Pancreas (tissue), 10 donors: Measurements from ENCODE around the gene PEX6. TPM values are rescaled to one million over a fixed set of nuclear protein-coding genes. Genes with fewer than 3 reads are reported as not detected.

ENCODE experiments used
- ATAC-seq, 4 donors: fragments of 200-7000 bp; cut with Tn5 transposase; one replicate each; pipeline versions ENCODE4 v1.8.0 to v1.9.1; 2020; ENCODE audit warnings: mild to moderate bottlenecking in 4 of 4, moderate library complexity in 4 of 4
- DNase-seq, 6 donors: peaks; one replicate each; pipeline ENCODE4 v3.0.0-alpha.2; 2020
- FAIRE-seq: peaks from 2 replicates; lab custom pipeline; 2012; peaks lifted over from hg19 to GRCh38; lab: Jason Lieb, UNC
- H3K27ac ChIP-seq, 4 donors: fragments of 200-600 bp; sonication (generic); 1 replicate in 3 of 4; 2 replicates in 1 of 4; pipeline versions ENCODE4 v1.5.0 to v1.8.0; 2020
- H3K27me3 ChIP-seq, 4 donors: fragments of 200-600 bp; one replicate each; pipeline ENCODE4 v1.8.0; 2021
- H3K36me3 ChIP-seq, 3 donors: fragments of 200-600 bp; sonication (generic) in 1 of 3; one replicate each; pipeline versions ENCODE4 v1.5.0 to v1.8.0; 2020 to 2021
- H3K4me1 ChIP-seq, 3 donors: fragments of 200-600 bp; one replicate each; pipeline ENCODE4 v1.8.0; 2021
- H3K4me3 ChIP-seq, 4 donors: fragments of 200-600 bp; sonication (generic) in 2 of 4; one replicate each; pipeline versions ENCODE4 v1.5.0 to v1.8.0; 2020 to 2021
- H3K9me3 ChIP-seq, 4 donors: fragments of 200-600 bp; one replicate each; pipeline ENCODE4 v1.8.0; 2021
- WGBS, 2 donors: extraction: QIAGEN DNeasy Blood & Tissue Kit; methylation state at CpG; one replicate each; pipeline ENCODE4 v1.1.7; 2013; 5-methylcytosine and 5-hydroxymethylcytosine counted together
- intact Hi-C, 3 donors: fragments of 100-400 bp; cut with DNase I; formaldehyde crosslinking; loops; one replicate each; pipeline versions ENCODE4 v1.11.1 to v1.14.2; 2022
- polyA plus RNA-seq, 2 donors: library from polyadenylated mRNA; stranded (reverse); fragments of 200-250 nt; gene quantifications; one replicate each; pipeline ENCODE4 v1.2.3, GENCODE V29; 2013
- total RNA-seq, 6 donors: library from RNA; stranded (reverse); fragmentation: NEBNext Ultra II Directional in 4 of 6; extraction: Animal tissue kit (Norgen Biotek cat#: 25700) in 4 of 6; gene quantifications; one replicate each; pipeline versions ENCODE4 v1.2.1 to v1.2.4, GENCODE V29; 2021 to 2023
- TF ChIP-seq, protein P1 (sequence below), 4 donors: fragments of 200-600 bp; sonication (generic) in 3 of 4; IDR thresholded peaks; one replicate each; pipeline versions ENCODE4 v1.5.0 to v1.8.0; 2021; ENCODE audit warnings: antibody characterized with exemption in 4 of 4
- donor health status: healthy with polysubstance abuse.
- donor health status: DM: no; HTN: no; CAD: no; lungs with moderate emphysema.
- donor health status: DM: no; HTN: no; CAD: no.
- donor health status: control.
- donor health status: control.
- donor health status: Bipolar disorder and iron deficiency.
- donor health status: DM: yes; HTN: yes; CAD: no.
- donor health status: DM: no; HTN: no; CAD: no.
- donor health status: DM: no; HTN: no; CAD: no.
- donor health status: DM: yes; HTN: yes; CAD: no.

The PEX6 gene, protein sequence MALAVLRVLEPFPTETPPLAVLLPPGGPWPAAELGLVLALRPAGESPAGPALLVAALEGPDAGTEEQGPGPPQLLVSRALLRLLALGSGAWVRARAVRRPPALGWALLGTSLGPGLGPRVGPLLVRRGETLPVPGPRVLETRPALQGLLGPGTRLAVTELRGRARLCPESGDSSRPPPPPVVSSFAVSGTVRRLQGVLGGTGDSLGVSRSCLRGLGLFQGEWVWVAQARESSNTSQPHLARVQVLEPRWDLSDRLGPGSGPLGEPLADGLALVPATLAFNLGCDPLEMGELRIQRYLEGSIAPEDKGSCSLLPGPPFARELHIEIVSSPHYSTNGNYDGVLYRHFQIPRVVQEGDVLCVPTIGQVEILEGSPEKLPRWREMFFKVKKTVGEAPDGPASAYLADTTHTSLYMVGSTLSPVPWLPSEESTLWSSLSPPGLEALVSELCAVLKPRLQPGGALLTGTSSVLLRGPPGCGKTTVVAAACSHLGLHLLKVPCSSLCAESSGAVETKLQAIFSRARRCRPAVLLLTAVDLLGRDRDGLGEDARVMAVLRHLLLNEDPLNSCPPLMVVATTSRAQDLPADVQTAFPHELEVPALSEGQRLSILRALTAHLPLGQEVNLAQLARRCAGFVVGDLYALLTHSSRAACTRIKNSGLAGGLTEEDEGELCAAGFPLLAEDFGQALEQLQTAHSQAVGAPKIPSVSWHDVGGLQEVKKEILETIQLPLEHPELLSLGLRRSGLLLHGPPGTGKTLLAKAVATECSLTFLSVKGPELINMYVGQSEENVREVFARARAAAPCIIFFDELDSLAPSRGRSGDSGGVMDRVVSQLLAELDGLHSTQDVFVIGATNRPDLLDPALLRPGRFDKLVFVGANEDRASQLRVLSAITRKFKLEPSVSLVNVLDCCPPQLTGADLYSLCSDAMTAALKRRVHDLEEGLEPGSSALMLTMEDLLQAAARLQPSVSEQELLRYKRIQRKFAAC
- total RNA-seq (10 to 100 TPM; 11.4 to 24.3 (median 16.5) TPM), polyA plus RNA-seq (10 to 100 TPM; 17.5 to 20.9 TPM)

DNA sequence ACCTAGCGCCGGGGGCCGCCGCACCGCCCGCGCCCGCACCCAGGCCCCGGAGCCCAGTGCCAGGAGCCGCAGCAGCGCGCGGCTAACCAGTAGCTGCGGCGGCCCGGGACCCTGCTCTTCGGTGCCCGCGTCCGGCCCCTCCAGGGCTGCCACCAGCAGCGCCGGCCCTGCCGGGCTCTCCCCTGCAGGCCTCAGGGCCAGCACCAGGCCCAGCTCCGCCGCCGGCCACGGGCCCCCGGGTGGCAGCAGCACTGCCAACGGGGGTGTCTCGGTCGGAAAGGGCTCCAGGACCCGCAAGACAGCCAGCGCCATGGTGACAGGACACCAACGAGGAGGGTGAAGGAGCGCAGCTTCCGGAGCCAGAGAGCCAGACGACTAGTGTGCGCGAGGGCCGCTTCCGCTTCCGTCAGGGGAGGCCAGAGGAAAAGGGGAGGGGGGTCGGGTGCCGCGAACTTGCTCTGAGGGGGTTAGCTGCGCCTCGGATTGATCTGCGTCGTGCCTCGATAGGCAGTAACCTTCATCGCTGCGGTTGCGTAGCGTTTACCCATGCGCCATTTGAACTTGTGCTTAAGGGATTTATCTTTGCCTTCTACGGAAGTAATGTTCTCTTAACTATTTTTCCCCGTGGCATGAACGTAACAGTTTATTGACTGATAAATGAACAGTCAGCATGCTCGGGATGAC is at the start of gene PEX6:
TSS of gene PEX6 (minus strand) at position 343 of the 684 bp plus-strand sequence. CDS start at position 312, 31 bp downstream.
- intact Hi-C loops, result no loop called here
- Histone ChIP-seq H3K27me3 (no peaks in the 10 kb centered on the region), H3K36me3 (no peaks in the 10 kb centered on the region), H3K4me1 (peaks cover 0 to 22% (median 0%) of the 10 kb centered on the region in 3 donors), H3K9me3 (no peaks in the 10 kb centered on the region), H3K27ac (peak within 1 kb of the TSS; percentile 70 to 91 (median 74)), H3K4me3 (peak within 1 kb of the TSS; percentile 70 to 95 (median 84))
- ATAC-seq, result peak; percentile 92 to 95 (median 94)
- TF ChIP-seq, protein P1, sequence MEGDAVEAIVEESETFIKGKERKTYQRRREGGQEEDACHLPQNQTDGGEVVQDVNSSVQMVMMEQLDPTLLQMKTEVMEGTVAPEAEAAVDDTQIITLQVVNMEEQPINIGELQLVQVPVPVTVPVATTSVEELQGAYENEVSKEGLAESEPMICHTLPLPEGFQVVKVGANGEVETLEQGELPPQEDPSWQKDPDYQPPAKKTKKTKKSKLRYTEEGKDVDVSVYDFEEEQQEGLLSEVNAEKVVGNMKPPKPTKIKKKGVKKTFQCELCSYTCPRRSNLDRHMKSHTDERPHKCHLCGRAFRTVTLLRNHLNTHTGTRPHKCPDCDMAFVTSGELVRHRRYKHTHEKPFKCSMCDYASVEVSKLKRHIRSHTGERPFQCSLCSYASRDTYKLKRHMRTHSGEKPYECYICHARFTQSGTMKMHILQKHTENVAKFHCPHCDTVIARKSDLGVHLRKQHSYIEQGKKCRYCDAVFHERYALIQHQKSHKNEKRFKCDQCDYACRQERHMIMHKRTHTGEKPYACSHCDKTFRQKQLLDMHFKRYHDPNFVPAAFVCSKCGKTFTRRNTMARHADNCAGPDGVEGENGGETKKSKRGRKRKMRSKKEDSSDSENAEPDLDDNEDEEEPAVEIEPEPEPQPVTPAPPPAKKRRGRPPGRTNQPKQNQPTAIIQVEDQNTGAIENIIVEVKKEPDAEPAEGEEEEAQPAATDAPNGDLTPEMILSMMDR (IDR thresholded peaks at IDR 0.05), result no peak
- no peak for FAIRE-seq
- DNase-seq, result peak; percentile 86 to 96 (median 89)
- 0 to 1% methylated on average over 56 to 59 of the region's 59 CpGs for WGBS, 2 donors

DNA sequence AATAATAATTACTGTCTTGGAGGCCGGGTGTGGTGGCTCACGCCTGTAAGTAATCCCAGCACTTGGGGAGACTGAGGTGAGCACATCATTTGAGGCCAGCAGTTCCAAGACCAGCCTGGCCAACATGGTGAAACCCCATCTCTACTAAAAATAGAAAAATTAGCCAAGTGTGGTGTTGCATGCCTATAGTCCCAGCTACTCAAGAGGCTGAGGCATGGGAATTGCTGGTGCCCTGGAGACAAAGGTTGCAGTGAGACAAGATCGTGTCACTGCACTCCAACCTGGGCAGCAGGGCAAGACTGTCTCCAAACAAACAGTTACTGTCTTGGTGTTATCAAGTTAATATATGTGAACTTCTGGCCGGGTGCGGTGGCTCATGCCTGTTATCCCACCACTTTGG is 47.4 kb upstream of the PEX6 start:
- FAIRE-seq (no peak), ATAC-seq (no peak), DNase-seq (peak in 1 of 6 donors; percentile 5)
- WGBS, 2 donors, result 91 to 97% methylated on average over 5 of the region's 5 CpGs
- H3K4me3 ChIP-seq, result no peak overlapping the region
- intact Hi-C loops, result no loop called here
- H3K27ac ChIP-seq, result no peak overlapping the region
- no peaks in the 10 kb centered on the region for H3K27me3 ChIP-seq
- TF ChIP-seq, protein P1 (IDR thresholded peaks at IDR 0.05), result no peak
- no peaks in the 10 kb centered on the region for H3K9me3 ChIP-seq
- H3K36me3 ChIP-seq, result peaks cover 8 to 53% (median 17%) of the 10 kb centered on the region in 3 donors
- H3K4me1 ChIP-seq, result peaks cover 0 to 13% (median 3%) of the 10 kb centered on the region in 3 donors

DNA sequence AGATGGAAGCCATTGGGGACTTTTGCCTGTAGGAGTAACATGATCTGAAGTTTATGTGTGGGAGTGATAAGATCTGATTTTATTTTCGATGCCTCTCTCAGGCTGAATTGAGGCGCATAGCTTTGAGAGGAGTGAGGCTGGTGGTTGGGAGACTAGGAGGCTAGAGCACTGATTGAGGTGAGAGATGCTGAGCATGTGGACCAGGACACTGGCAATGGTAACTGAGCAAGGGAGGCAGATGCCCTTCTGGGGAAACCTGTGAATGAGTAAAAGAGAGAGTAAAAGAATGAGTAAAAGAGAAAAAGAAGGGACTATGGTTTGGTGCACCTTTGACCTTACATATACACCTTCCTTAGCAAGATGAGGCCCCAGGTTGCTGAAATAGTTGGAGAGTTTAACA is 45.5 kb upstream of the PEX6 start:
- intact Hi-C loops, result no loop called here
- H3K36me3 ChIP-seq, result peaks cover 8 to 44% (median 17%) of the 10 kb centered on the region in 3 donors
- DNase-seq, result no peak

More for the DNA sequence above, 45.5 kb upstream of the PEX6 start:
- TF ChIP-seq, protein P1 (IDR thresholded peaks at IDR 0.05), result no peak
- WGBS, 2 donors, result 75 to 80% methylated on average over 2 of the region's 2 CpGs
- no peaks in the 10 kb centered on the region for H3K27me3 ChIP-seq
- peaks cover 0 to 16% (median 3%) of the 10 kb centered on the region in 3 donors for H3K4me1 ChIP-seq
- no peak overlapping the region for H3K27ac ChIP-seq
- ATAC-seq (no peak), FAIRE-seq (no peak)
- no peaks in the 10 kb centered on the region for H3K9me3 ChIP-seq
- no peak overlapping the region for H3K4me3 ChIP-seq
